Esophagus muscularis mucosa (tissue), 4 donors: ENCODE data around the gene ADAMTS6.

Experiments used
- EP300 ChIP-seq: sonication (generic); formaldehyde crosslinking; IDR thresholded peaks from one replicate; pipeline ENCODE4 v1.6.1; 2017; ENCODE audit warnings: antibody characterized with exemption
- POLR2AphosphoS5 ChIP-seq, 2 donors: sonication (generic); formaldehyde crosslinking; IDR thresholded peaks; one replicate each; pipeline ENCODE4 v1.6.1; 2017; ENCODE audit warnings: antibody characterized with exemption in 2 of 2
- TF ChIP-seq, protein P1 (sequence below), 3 experiments: fragments of 200-600 bp in 2 of 3; fragments of 450-650 bp in 1 of 3; sonication (generic) in 2 of 3; IDR thresholded peaks; one replicate each; pipeline ENCODE4 v1.5.1; 2017 to 2019; ENCODE audit warnings: antibody characterized with exemption in 3 of 3, mild to moderate bottlenecking in 2 of 3, moderate library complexity in 1 of 3

DNA sequence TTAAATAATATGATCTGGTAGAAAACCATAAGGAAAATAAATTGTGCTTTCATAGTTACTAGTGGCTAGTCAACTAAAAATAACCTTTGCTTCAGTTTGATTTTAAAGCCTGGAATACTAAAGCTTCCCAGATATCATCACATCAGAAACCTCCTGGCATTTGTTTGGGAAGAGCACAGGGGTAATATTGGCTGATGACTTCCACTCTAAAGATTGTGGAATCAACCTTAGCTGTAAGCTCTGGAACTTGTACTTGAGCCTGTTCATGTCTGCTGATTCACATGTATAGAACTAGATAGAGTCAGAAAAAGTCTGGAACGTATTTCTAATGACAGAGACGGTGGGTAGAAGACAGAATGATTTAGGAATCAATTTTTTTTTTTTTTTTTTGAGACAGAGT lies 367.9 kb downstream of the ADAMTS6 start:
- TF ChIP-seq, protein P1, sequence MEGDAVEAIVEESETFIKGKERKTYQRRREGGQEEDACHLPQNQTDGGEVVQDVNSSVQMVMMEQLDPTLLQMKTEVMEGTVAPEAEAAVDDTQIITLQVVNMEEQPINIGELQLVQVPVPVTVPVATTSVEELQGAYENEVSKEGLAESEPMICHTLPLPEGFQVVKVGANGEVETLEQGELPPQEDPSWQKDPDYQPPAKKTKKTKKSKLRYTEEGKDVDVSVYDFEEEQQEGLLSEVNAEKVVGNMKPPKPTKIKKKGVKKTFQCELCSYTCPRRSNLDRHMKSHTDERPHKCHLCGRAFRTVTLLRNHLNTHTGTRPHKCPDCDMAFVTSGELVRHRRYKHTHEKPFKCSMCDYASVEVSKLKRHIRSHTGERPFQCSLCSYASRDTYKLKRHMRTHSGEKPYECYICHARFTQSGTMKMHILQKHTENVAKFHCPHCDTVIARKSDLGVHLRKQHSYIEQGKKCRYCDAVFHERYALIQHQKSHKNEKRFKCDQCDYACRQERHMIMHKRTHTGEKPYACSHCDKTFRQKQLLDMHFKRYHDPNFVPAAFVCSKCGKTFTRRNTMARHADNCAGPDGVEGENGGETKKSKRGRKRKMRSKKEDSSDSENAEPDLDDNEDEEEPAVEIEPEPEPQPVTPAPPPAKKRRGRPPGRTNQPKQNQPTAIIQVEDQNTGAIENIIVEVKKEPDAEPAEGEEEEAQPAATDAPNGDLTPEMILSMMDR (IDR thresholded peaks at IDR 0.05), result no peak
- TF ChIP-seq POLR2AphosphoS5 (IDR thresholded peaks at IDR 0.05) (no peak), EP300 (no peak)
